SK-N-SH (cell line): ENCODE results near the gene YAP1. TPM values are rescaled to one million over a fixed set of nuclear protein-coding genes. Genes with fewer than 3 reads are reported as not detected.

Experiments used
- CTCF ChIA-PET: fragments of 300-600, 350-600 bp; formaldehyde crosslinking; extraction: SDS; loops from one replicate; lab custom pipeline; 2021; lab: Yijun Ruan, JAX
- POLR2A ChIA-PET: fragments of 350-600 bp; sonication (Branson Sonifier 250); formaldehyde crosslinking; extraction: SDS; loops from one replicate; lab custom pipeline; 2020; ENCODE audit warnings: antibody characterized with exemption, inconsistent platforms; lab: Yijun Ruan, JAX
- DNase-seq: peaks from one replicate; pipeline ENCODE4 v3.0.0; 2012
- H2AFZ ChIP-seq: fragments of 200-600 bp; sonication (generic); 2 replicates; pipeline ENCODE4 v1.8.1; 2016; ENCODE audit warnings: antibody characterized with exemption, mild to moderate bottlenecking, low read depth
- H3F3A ChIP-seq: fragments of 200-600 bp; sonication (generic); replicated peaks from 2 replicates; pipeline ENCODE3; 2016; ENCODE audit warnings: antibody characterized with exemption, mild to moderate bottlenecking; ENCODE audit not compliant: insufficient read depth
- H3K27ac ChIP-seq, 2 experiments: fragments of 200-500 bp in 1 of 2; fragments of 200-600 bp in 1 of 2; sonication (Bioruptor generic) in 1 of 2; sonication (generic), shearing (Covaris generic) in 1 of 2; 2 replicates each; pipeline versions ENCODE4 v1.5.1 to v1.6.1; 2014 to 2016; ENCODE audit warnings: low read depth in 2 of 2, inconsistent platforms in 1 of 2, low read length in 1 of 2, mild to moderate bottlenecking in 1 of 2, mixed read lengths in 1 of 2
- H3K27me3 ChIP-seq: fragments of 200-600 bp; sonication (generic), shearing (Covaris generic); 2 replicates; pipeline ENCODE4 v1.6.1; 2016; ENCODE audit warnings: mixed run types; ENCODE audit not compliant: insufficient read depth
- H3K36me3 ChIP-seq, 2 experiments: fragments of 200-500 bp in 1 of 2; fragments of 200-600 bp in 1 of 2; sonication (Bioruptor generic) in 1 of 2; sonication (generic) in 1 of 2; replicated peaks in 1 of 2; 2 replicates each; pipeline versions ENCODE3 to v1.5.1; 2014 to 2016; ENCODE audit warnings: low read length in 1 of 2, mild to moderate bottlenecking in 1 of 2; ENCODE audit not compliant: insufficient read depth in 2 of 2, control insufficient read depth in 1 of 2
- H3K4me1 ChIP-seq, 2 experiments: fragments of 200-500 bp in 1 of 2; fragments of 200-600 bp in 1 of 2; sonication (Bioruptor generic) in 1 of 2; sonication (generic), shearing (Covaris generic) in 1 of 2; 2 replicates each; pipeline versions ENCODE4 v1.5.1 to v1.6.1; 2014 to 2016; ENCODE audit warnings: low read depth in 1 of 2, low read length in 1 of 2, mixed run types in 1 of 2; ENCODE audit not compliant: insufficient read depth in 2 of 2, control insufficient read depth in 1 of 2
- H3K4me2 ChIP-seq: fragments of 200-600 bp; sonication (generic), shearing (Covaris generic); 2 replicates; pipeline ENCODE4 v1.6.1; 2017; ENCODE audit warnings: mixed run types
- H3K4me3 ChIP-seq, 2 experiments: fragments of 200-500 bp in 1 of 2; fragments of 200-600 bp in 1 of 2; sonication (Bioruptor generic) in 1 of 2; sonication (generic), shearing (Covaris generic) in 1 of 2; 2 replicates each; pipeline versions ENCODE4 v1.5.1 to v1.8.1; 2014 to 2016; ENCODE audit warnings: low read depth in 2 of 2, inconsistent platforms in 1 of 2, low read length in 1 of 2, mild to moderate bottlenecking in 1 of 2, mixed read lengths in 1 of 2, moderate library complexity in 1 of 2
- H3K79me2 ChIP-seq: fragments of 200-600 bp; sonication (generic); 2 replicates; pipeline ENCODE4 v1.8.1; 2017; ENCODE audit warnings: mild to moderate bottlenecking; ENCODE audit not compliant: insufficient read depth
- H3K9ac ChIP-seq: fragments of 200-600 bp; sonication (generic); 2 replicates; pipeline ENCODE4 v1.6.1; 2017; ENCODE audit warnings: mixed run types
- H3K9me2 ChIP-seq: fragments of 200-600 bp; sonication (generic); 2 replicates; pipeline ENCODE4 v1.6.1; 2017; ENCODE audit warnings: mixed run types
- H3K9me3 ChIP-seq: fragments of 200-600 bp; sonication (generic); 2 replicates; pipeline ENCODE4 v1.6.1; 2017; ENCODE audit warnings: mixed run types, mild to moderate bottlenecking, moderate library complexity
- H4K20me1 ChIP-seq: fragments of 200-600 bp; sonication (generic); 2 replicates; pipeline ENCODE4 v1.6.1; 2017; ENCODE audit warnings: mild to moderate bottlenecking, mixed run types; ENCODE audit not compliant: insufficient read depth
- CTCF ChIP-seq: fragments of 200-600 bp; sonication (generic); IDR thresholded peaks from 2 replicates; pipeline ENCODE4 v1.6.1; 2017; ENCODE audit warnings: antibody characterized with exemption, mild to moderate bottlenecking, moderate library complexity
- EP300 ChIP-seq, 2 experiments: IDR thresholded peaks; 2 replicates each; pipeline versions ENCODE4 v1.4.0 to v1.6.1; 2012; ENCODE audit warnings: borderline replicate concordance in 1 of 2, low read depth in 1 of 2, low read length in 1 of 2
- FOSL2 ChIP-seq: IDR thresholded peaks from 2 replicates; pipeline ENCODE4 v1.4.0; 2012; ENCODE audit warnings: low read depth, mild to moderate bottlenecking, moderate library complexity, borderline replicate concordance
- FOXJ3 ChIP-seq: sonication (generic); formaldehyde crosslinking; IDR thresholded peaks from 2 replicates; pipeline ENCODE4 v1.5.1; 2020; ENCODE audit warnings: mild to moderate bottlenecking, missing genetic modification reagents
- FOXM1 ChIP-seq: IDR thresholded peaks from 2 replicates; pipeline ENCODE4 v1.4.0; 2012; ENCODE audit warnings: low read depth, mild to moderate bottlenecking
- GABPA ChIP-seq: IDR thresholded peaks from 2 replicates; pipeline ENCODE4 v1.4.0; 2012; ENCODE audit warnings: low read depth, mild to moderate bottlenecking
- GATA2 ChIP-seq: sonication (generic); formaldehyde crosslinking; IDR thresholded peaks from 2 replicates; pipeline ENCODE4 v1.5.0; 2020; ENCODE audit warnings: mild to moderate bottlenecking, missing genetic modification reagents
- JUND ChIP-seq: IDR thresholded peaks from 2 replicates; pipeline ENCODE4 v1.4.0; 2012
- MEF2A ChIP-seq: IDR thresholded peaks from 2 replicates; pipeline ENCODE4 v1.4.0; 2012; ENCODE audit warnings: low read depth, borderline replicate concordance
- NFIC ChIP-seq: IDR thresholded peaks from 2 replicates; pipeline ENCODE4 v1.4.0; 2012; ENCODE audit warnings: borderline replicate concordance
- RCOR1 ChIP-seq: fragments of 150-350 bp; IDR thresholded peaks from 2 replicates; pipeline ENCODE4 v1.6.1; 2017; ENCODE audit warnings: antibody characterized with exemption, low read length
- RXRA ChIP-seq: IDR thresholded peaks from 2 replicates; pipeline ENCODE4 v1.4.0; 2012; ENCODE audit warnings: low read depth, mild to moderate bottlenecking, borderline replicate concordance
- TCF12 ChIP-seq: IDR thresholded peaks from 2 replicates; pipeline ENCODE4 v1.4.0; 2012
- USF1 ChIP-seq: IDR thresholded peaks from 2 replicates; pipeline ENCODE4 v1.4.0; 2012; ENCODE audit warnings: low read depth, borderline replicate concordance
- YY1 ChIP-seq: IDR thresholded peaks from 2 replicates; pipeline ENCODE4 v1.4.0; 2012; ENCODE audit warnings: low read depth, mild to moderate bottlenecking
- WGBS: methylation state at CpG from one replicate; pipeline ENCODE4 v1.1.6; 2017; ENCODE audit warnings: low lambda C conversion rate; 5-methylcytosine and 5-hydroxymethylcytosine counted together
- polyA plus RNA-seq, 3 experiments: library from polyadenylated mRNA; depleted of rRNA; stranded (reverse); fragments of >200 nt; gene quantifications; 2 replicates each; pipeline ENCODE4 v1.2.3, GENCODE V29; 2012
- TF ChIP-seq, protein P1 (sequence below): IDR thresholded peaks from 2 replicates; pipeline ENCODE4 v1.6.1; 2012; ENCODE audit warnings: mild to moderate bottlenecking, low read depth, low read length, moderate library complexity
- TF ChIP-seq, protein P2 (sequence below): IDR thresholded peaks from 2 replicates; pipeline ENCODE4; 2012
- TF ChIP-seq, protein P3 (sequence below): IDR thresholded peaks from 2 replicates; pipeline ENCODE4 v1.4.0; 2012; ENCODE audit warnings: low read depth, borderline replicate concordance

YAP1 gene
- polyA plus RNA-seq, 1 of the 3 experiments (the other 2 are of a cell fraction), result 53.2 TPM

GRCh38 chr11:102244681-102245409 lies 134.6 kb downstream of the YAP1 start:
- POLR2A ChIA-PET, result no interaction called here
- Histone ChIP-seq H3K36me3 (no peaks in the 10 kb centered on the region), H2AFZ (no peak overlapping the region), H3K79me2 (no peaks in the 10 kb centered on the region), H3K27ac (no peak overlapping the region)
- WGBS, result 53% methylated on average over 5 of the region's 5 CpGs
- 0 out of 2 replicates have a peak, but pooled peaks have one; percentile 12 for TF ChIP-seq TCF12
- TF ChIP-seq FOSL2, result peak; percentile 55; the same call in 1 of the 2 replicates
- no peak for TF ChIP-seq CTCF
- TF ChIP-seq JUND, result peak; percentile 49
- TF ChIP-seq, all 33 proteins: peak for 3
- H3K4me1 ChIP-seq, result 0 out of 4 replicates have a peak, but pooled peaks cover 0 to 10% of the 10 kb centered on the region in 2 experiments
- H3K9me2 ChIP-seq, result no peaks in the 10 kb centered on the region
- H3K9ac ChIP-seq, result no peak overlapping the region
- H3K27me3 ChIP-seq, result no peaks in the 10 kb centered on the region
- DNase-seq, result no peak
- CTCF ChIA-PET, result interaction anchor here (0.8 kb wide), 1 partner anchor 37 kb away, joined by 3 read pairs; no protein-coding TSS in a partner anchor
- H4K20me1 ChIP-seq, result no peaks in the 10 kb centered on the region
- no peaks in the 10 kb centered on the region for H3K9me3 ChIP-seq
- peaks cover 8% of the 10 kb centered on the region for H3F3A ChIP-seq
- H3K4me3 ChIP-seq, result no peak overlapping the region
- H3K4me2 ChIP-seq, result peak overlapping the region; percentile 11; the same call in 1 of the 2 replicates

GRCh38 chr11:102251423-102251822 lies 141.2 kb downstream of the YAP1 start:
- Histone ChIP-seq H3K9me3 (no peaks in the 10 kb centered on the region), H3K79me2 (no peaks in the 10 kb centered on the region), H3K27ac (no peak overlapping the region), H3K27me3 (no peaks in the 10 kb centered on the region), H4K20me1 (no peaks in the 10 kb centered on the region), H3K9ac (no peak overlapping the region), H3K4me1 (peaks cover 0 to 10% of the 10 kb centered on the region in 2 experiments; a peak in 1 of 4 replicates), H3K9me2 (no peaks in the 10 kb centered on the region), H3K4me3 (no peak overlapping the region), H3F3A (no peaks in the 10 kb centered on the region), H3K4me2 (no peak overlapping the region), H3K36me3 (no peaks in the 10 kb centered on the region), H2AFZ (no peak overlapping the region)
- no peak for DNase-seq
- ChIA-PET CTCF (no interaction called here), POLR2A (no interaction called here)
- 78% methylated on average over 2 of the region's 2 CpGs for WGBS
- TF ChIP-seq NFIC (no peak), FOXM1 (no peak), EP300 (IDR thresholded peaks at IDR 0.05; ENCODE audit: borderline replicate concordance in 1 of 2, low read depth in 1 of 2, low read length in 1 of 2) (no peak), RXRA (no peak), FOSL2 (no peak), MEF2A (no peak), RCOR1 (no peak), USF1 (no peak), FOXJ3 (CRISPR knock-in tag) (no peak), YY1 (no peak), GATA2 (CRISPR knock-in tag) (no peak), GABPA (no peak)
- TF ChIP-seq, protein P1, sequence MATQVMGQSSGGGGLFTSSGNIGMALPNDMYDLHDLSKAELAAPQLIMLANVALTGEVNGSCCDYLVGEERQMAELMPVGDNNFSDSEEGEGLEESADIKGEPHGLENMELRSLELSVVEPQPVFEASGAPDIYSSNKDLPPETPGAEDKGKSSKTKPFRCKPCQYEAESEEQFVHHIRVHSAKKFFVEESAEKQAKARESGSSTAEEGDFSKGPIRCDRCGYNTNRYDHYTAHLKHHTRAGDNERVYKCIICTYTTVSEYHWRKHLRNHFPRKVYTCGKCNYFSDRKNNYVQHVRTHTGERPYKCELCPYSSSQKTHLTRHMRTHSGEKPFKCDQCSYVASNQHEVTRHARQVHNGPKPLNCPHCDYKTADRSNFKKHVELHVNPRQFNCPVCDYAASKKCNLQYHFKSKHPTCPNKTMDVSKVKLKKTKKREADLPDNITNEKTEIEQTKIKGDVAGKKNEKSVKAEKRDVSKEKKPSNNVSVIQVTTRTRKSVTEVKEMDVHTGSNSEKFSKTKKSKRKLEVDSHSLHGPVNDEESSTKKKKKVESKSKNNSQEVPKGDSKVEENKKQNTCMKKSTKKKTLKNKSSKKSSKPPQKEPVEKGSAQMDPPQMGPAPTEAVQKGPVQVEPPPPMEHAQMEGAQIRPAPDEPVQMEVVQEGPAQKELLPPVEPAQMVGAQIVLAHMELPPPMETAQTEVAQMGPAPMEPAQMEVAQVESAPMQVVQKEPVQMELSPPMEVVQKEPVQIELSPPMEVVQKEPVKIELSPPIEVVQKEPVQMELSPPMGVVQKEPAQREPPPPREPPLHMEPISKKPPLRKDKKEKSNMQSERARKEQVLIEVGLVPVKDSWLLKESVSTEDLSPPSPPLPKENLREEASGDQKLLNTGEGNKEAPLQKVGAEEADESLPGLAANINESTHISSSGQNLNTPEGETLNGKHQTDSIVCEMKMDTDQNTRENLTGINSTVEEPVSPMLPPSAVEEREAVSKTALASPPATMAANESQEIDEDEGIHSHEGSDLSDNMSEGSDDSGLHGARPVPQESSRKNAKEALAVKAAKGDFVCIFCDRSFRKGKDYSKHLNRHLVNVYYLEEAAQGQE, result no peak
- TF ChIP-seq, protein P2, sequence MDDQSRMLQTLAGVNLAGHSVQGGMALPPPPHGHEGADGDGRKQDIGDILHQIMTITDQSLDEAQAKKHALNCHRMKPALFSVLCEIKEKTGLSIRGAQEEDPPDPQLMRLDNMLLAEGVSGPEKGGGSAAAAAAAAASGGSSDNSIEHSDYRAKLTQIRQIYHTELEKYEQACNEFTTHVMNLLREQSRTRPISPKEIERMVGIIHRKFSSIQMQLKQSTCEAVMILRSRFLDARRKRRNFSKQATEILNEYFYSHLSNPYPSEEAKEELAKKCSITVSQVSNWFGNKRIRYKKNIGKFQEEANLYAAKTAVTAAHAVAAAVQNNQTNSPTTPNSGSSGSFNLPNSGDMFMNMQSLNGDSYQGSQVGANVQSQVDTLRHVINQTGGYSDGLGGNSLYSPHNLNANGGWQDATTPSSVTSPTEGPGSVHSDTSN, result no peak
- TF ChIP-seq, protein P3, sequence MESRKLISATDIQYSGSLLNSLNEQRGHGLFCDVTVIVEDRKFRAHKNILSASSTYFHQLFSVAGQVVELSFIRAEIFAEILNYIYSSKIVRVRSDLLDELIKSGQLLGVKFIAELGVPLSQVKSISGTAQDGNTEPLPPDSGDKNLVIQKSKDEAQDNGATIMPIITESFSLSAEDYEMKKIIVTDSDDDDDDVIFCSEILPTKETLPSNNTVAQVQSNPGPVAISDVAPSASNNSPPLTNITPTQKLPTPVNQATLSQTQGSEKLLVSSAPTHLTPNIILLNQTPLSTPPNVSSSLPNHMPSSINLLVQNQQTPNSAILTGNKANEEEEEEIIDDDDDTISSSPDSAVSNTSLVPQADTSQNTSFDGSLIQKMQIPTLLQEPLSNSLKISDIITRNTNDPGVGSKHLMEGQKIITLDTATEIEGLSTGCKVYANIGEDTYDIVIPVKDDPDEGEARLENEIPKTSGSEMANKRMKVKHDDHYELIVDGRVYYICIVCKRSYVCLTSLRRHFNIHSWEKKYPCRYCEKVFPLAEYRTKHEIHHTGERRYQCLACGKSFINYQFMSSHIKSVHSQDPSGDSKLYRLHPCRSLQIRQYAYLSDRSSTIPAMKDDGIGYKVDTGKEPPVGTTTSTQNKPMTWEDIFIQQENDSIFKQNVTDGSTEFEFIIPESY, result no peak
